ENCODE results near the gene LRBA.
"Not testable (repeated sequence)": the region's sequence is repeated elsewhere in the genome, so short reads cannot be mapped to it uniquely, and the experiment has no call there.

The LRBA gene

GRCh38 chr4:151014521-151015458 is at the start of gene LRBA:
Gene LRBA (minus strand): TSS chr4:151015284. CDS start chr4:151014642, 642 bp downstream.
- DNase-seq: peak; percentile 88

GRCh38 chr4:151063143-151063542 is 48.1 kb upstream of the LRBA start:
- DNase-seq: not testable (repeated sequence)

- DNase-seq: no peak
Observed at GRCh38 chr4:151055539-151055938, 40.5 kb upstream of the LRBA start.

GRCh38 chr4:151052785-151053184 is 37.7 kb upstream of the LRBA start:
- DNase-seq: no peak

- no peak for DNase-seq
Observed at GRCh38 chr4:151049430-151049884, 34.4 kb upstream of the LRBA start.

GRCh38 chr4:151048913-151049312 is 33.8 kb upstream of the LRBA start:
- DNase-seq: no peak

- DNase-seq: no peak
Observed at GRCh38 chr4:151046609-151047008, 31.5 kb upstream of the LRBA start.

GRCh38 chr4:151045907-151046306 is 30.8 kb upstream of the LRBA start:
- no peak for DNase-seq

GRCh38 chr4:151043803-151044515 is 28.9 kb upstream of the LRBA start:
- DNase-seq: no peak

GRCh38 chr4:151039733-151040132 is 24.6 kb upstream of the LRBA start:
- DNase-seq: no peak

- DNase-seq: no peak
Observed at GRCh38 chr4:151038452-151039157, 23.5 kb upstream of the LRBA start.

GRCh38 chr4:151035911-151036310 is 20.8 kb upstream of the LRBA start:
- DNase-seq: no peak

GRCh38 chr4:151035328-151035727 is 20.2 kb upstream of the LRBA start:
- DNase-seq: no peak

- DNase-seq: no peak
Observed at GRCh38 chr4:151034829-151035228, 19.7 kb upstream of the LRBA start.

GRCh38 chr4:151031831-151032605 is 16.9 kb upstream of the LRBA start:
- no peak for DNase-seq

- peak; percentile 52 for DNase-seq
Observed at GRCh38 chr4:151029537-151029936, 14.5 kb upstream of the LRBA start.

GRCh38 chr4:151029006-151029405 is 13.9 kb upstream of the LRBA start:
- DNase-seq: not testable (repeated sequence)

GRCh38 chr4:151025759-151026158 is 10.7 kb upstream of the LRBA start:
- DNase-seq: no peak

- no peak for DNase-seq
Observed at GRCh38 chr4:151022586-151022985, 7.5 kb upstream of the LRBA start.

- no peak for DNase-seq
Observed at GRCh38 chr4:151021637-151022334, 6.7 kb upstream of the LRBA start.

GRCh38 chr4:151015459-151016347 is 619 bp upstream of the LRBA start:
- peak; percentile 82 for DNase-seq

Measured in stimulated activated CD8-positive, alpha-beta memory T cell treated with anti-CD3 and anti-CD28 coated beads, Interleukin-4, amount 100 ng/mL, for 48 hours (primary cell).